Activated CD4-positive, alpha-beta T cell treated with anti-CD3 and anti-CD28 coated beads, Interleukin-2, Interleukin-4, amounts not matched to agents 100 ng/mL and 50 ng/mL, durations not matched to agents 16 hours and 8 hours (primary cell): ENCODE measurements around the gene RAF1.
A peak's percentile ranks its signal among the peaks of the same experiment; 100 is the strongest.
"Not testable (repeated sequence)": the region's sequence is repeated elsewhere in the genome, so short reads cannot be mapped to it uniquely, and the experiment has no call there.

Experiments used
- DNase-seq: peaks from one replicate; pipeline ENCODE4 v3.0.0-alpha.2; 2020; ENCODE audit warnings: low spot score

RAF1 gene

GRCh38 chr3:12557473-12558100 lies 106.3 kb downstream of the RAF1 start:
- DNase-seq, result no peak

- DNase-seq, result peak; percentile 84
Measured at GRCh38 chr3:12556690-12557472, 107.0 kb downstream of the RAF1 start, which contains the start of gene MKRN2. TSS of gene MKRN2 (plus strand) at chr3:12557087. CDS start at chr3:12557151, 64 bp downstream.

GRCh38 chr3:12556314-12556689 lies 107.6 kb downstream of the RAF1 start:
- DNase-seq, result no peak

GRCh38 chr3:12553921-12554391 lies 110.0 kb downstream of the RAF1 start:
- no peak for DNase-seq

GRCh38 chr3:12549971-12550760 lies 113.8 kb downstream of the RAF1 start:
- no peak for DNase-seq

- DNase-seq, result no peak
Measured at GRCh38 chr3:12545473-12545791, 118.5 kb downstream of the RAF1 start, which contains the start of gene MKRN2OS. TSS of gene MKRN2OS (minus strand) at chr3:12545499. CDS start at chr3:12545464, 35 bp downstream.

- DNase-seq, result no peak
Measured at GRCh38 chr3:12544652-12545472, 119.1 kb downstream of the RAF1 start.

GRCh38 chr3:12543497-12543896 lies 120.4 kb downstream of the RAF1 start:
- DNase-seq, result not testable (repeated sequence)

GRCh38 chr3:12541625-12542024 lies 122.3 kb downstream of the RAF1 start:
- DNase-seq, result no peak

- no peak for DNase-seq
Measured at GRCh38 chr3:12536423-12536822, 127.5 kb downstream of the RAF1 start.
